Measurements from ENCODE around the gene CACNA1C. TPM values are rescaled to one million over a fixed set of nuclear protein-coding genes. Genes with fewer than 3 reads are reported as not detected.

Gene CACNA1C
- total and polyA plus RNA-seq, 2 donors (not counting 1 experiment from before 2014, with no cell fraction given): 0.01 to 0.02 TPM

GRCh38 chr12:2198005-2198501 is 145.3 kb downstream of the CACNA1C start:
- no peaks in the 10 kb centered on the region for H3K27me3 ChIP-seq (replicated peaks in 1 of 4; ENCODE audit: control extremely low read depth in 1 of 4, control insufficient read depth in 3 of 4, insufficient read depth in 4 of 4, low read length in 3 of 4)
- ChIA-PET POLR2A (no interaction called here), CTCF (no interaction called here)
- WGBS (ENCODE audit: insufficient coverage): 88% methylated on average over 15 of the region's 18 CpGs
- no peak overlapping the region for H2AFZ ChIP-seq (ENCODE audit: insufficient read depth, low read depth, low read length, poor library complexity, severe bottlenecking)
- Mint-ChIP-seq H3K27ac (no peak overlapping the region), H3K4me3 (no peak overlapping the region), H3K27me3 (peaks cover 10% of the 10 kb centered on the region), H3K9me3 (ENCODE audit: insufficient read depth) (no peaks in the 10 kb centered on the region), H3K4me1 (no peaks in the 10 kb centered on the region)
- H3K4me2 ChIP-seq (replicated peaks; ENCODE audit: low read depth, low read length, poor library complexity, severe bottlenecking): no peak overlapping the region
- H3K27ac ChIP-seq (ENCODE audit: low read length in 2 of 2): no peak overlapping the region
- H3K79me2 ChIP-seq (ENCODE audit: control insufficient read depth, insufficient read depth, low read length): no peaks in the 10 kb centered on the region
- ATAC-seq (ENCODE audit: low read depth) (no peak), DNase-seq (no peak)
- H3K36me3 ChIP-seq (replicated peaks in 1 of 2; ENCODE audit: control extremely low read depth in 1 of 2, control insufficient read depth in 1 of 2, extremely low read depth in 1 of 2, insufficient read depth in 2 of 2, low read length in 1 of 2): no peaks in the 10 kb centered on the region
- no peaks in the 10 kb centered on the region for H3K9me3 ChIP-seq (ENCODE audit: control extremely low read depth in 1 of 3, control insufficient read depth in 2 of 3, insufficient read depth in 1 of 3, low read length in 2 of 3)
- H3K4me1 ChIP-seq (ENCODE audit: control insufficient read depth in 2 of 2, insufficient read depth in 2 of 2, low read length in 2 of 2): no peaks in the 10 kb centered on the region
- H3K9ac ChIP-seq (ENCODE audit: low read length): no peak overlapping the region
- intact Hi-C loops (cut with micrococcal nuclease): no loop called here
- TF ChIP-seq CTCF (IDR thresholded peaks at IDR 0.05) (no peak), EZH2 (IDR thresholded peaks at IDR 0.05; ENCODE audit: borderline replicate concordance, insufficient read depth, low read depth, low read length, poor library complexity, severe bottlenecking) (no peak)
- H4K20me1 ChIP-seq (ENCODE audit: control insufficient read depth, insufficient read depth, low read length, poor library complexity, severe bottlenecking): no peaks in the 10 kb centered on the region
- no peak overlapping the region for H3K4me3 ChIP-seq (ENCODE audit: control extremely low read depth in 1 of 5, extremely low read depth in 1 of 5, insufficient read depth in 1 of 5, low read depth in 2 of 5, low read length in 4 of 5)

- ATAC-seq (ENCODE audit: low read depth) (no peak), DNase-seq (no peak)
- POLR2A ChIA-PET: no interaction called here
- intact Hi-C loops (cut with micrococcal nuclease): no loop called here
- no peak overlapping the region for H3K9ac ChIP-seq (ENCODE audit: low read length)
- no peaks in the 10 kb centered on the region for H3K79me2 ChIP-seq (ENCODE audit: control insufficient read depth, insufficient read depth, low read length)
- no peak overlapping the region for H3K27ac ChIP-seq (ENCODE audit: low read length in 2 of 2)
- no peaks in the 10 kb centered on the region for H3K9me3 ChIP-seq (ENCODE audit: control extremely low read depth in 1 of 3, control insufficient read depth in 2 of 3, insufficient read depth in 1 of 3, low read length in 2 of 3)
- peaks cover 10% of the 10 kb centered on the region for H3K27me3 Mint-ChIP-seq
- H3K4me2 ChIP-seq (replicated peaks; ENCODE audit: low read depth, low read length, poor library complexity, severe bottlenecking): no peak overlapping the region
- H3K27ac Mint-ChIP-seq: no peak overlapping the region
- H3K27me3 ChIP-seq (replicated peaks in 1 of 4; ENCODE audit: control extremely low read depth in 1 of 4, control insufficient read depth in 3 of 4, insufficient read depth in 4 of 4, low read length in 3 of 4): peaks cover 0 to 2% (median 0%) of the 10 kb centered on the region in 4 experiments
- no peaks in the 10 kb centered on the region for H3K9me3 Mint-ChIP-seq (ENCODE audit: insufficient read depth)
- CTCF ChIA-PET: no interaction called here
- no peaks in the 10 kb centered on the region for H4K20me1 ChIP-seq (ENCODE audit: control insufficient read depth, insufficient read depth, low read length, poor library complexity, severe bottlenecking)
- no peak overlapping the region for H3K4me3 Mint-ChIP-seq
- H2AFZ ChIP-seq (ENCODE audit: insufficient read depth, low read depth, low read length, poor library complexity, severe bottlenecking): no peak overlapping the region
- no peak for TF ChIP-seq EZH2 (IDR thresholded peaks at IDR 0.05; ENCODE audit: borderline replicate concordance, insufficient read depth, low read depth, low read length, poor library complexity, severe bottlenecking)
- TF ChIP-seq CTCF (IDR thresholded peaks at IDR 0.05): no peak
- H3K36me3 ChIP-seq (replicated peaks in 1 of 2; ENCODE audit: control extremely low read depth in 1 of 2, control insufficient read depth in 1 of 2, extremely low read depth in 1 of 2, insufficient read depth in 2 of 2, low read length in 1 of 2): no peaks in the 10 kb centered on the region
- no peak overlapping the region for H3K4me3 ChIP-seq (ENCODE audit: control extremely low read depth in 1 of 5, extremely low read depth in 1 of 5, insufficient read depth in 1 of 5, low read depth in 2 of 5, low read length in 4 of 5)
- H3K4me1 ChIP-seq (ENCODE audit: control insufficient read depth in 2 of 2, insufficient read depth in 2 of 2, low read length in 2 of 2): no peaks in the 10 kb centered on the region
- WGBS (ENCODE audit: insufficient coverage): 100% methylated on average over 1 of the region's 5 CpGs
- no peaks in the 10 kb centered on the region for H3K4me1 Mint-ChIP-seq
Observed at GRCh38 chr12:2198542-2198941, 145.8 kb downstream of the CACNA1C start.

Data from B cell (primary cell).